Measurements from ENCODE around the gene PLEKHF1.
"Not testable (repeated sequence)": the region's sequence is repeated elsewhere in the genome, so short reads cannot be mapped to it uniquely, and the experiment has no call there.

The PLEKHF1 gene

GRCh38 chr19:29665215-29665825 lies at the start of gene PLEKHF1:
TSS of gene PLEKHF1 (plus strand) at chr19:29665461. CDS start at chr19:29673840, 8,379 bp downstream.
- DNase-seq: peak; percentile 79

GRCh38 chr19:29615891-29616425 lies 49.3 kb upstream of the PLEKHF1 start:
- no peak for DNase-seq

GRCh38 chr19:29616541-29616940 lies 48.7 kb upstream of the PLEKHF1 start:
- no peak for DNase-seq

GRCh38 chr19:29617366-29618266 lies 47.6 kb upstream of the PLEKHF1 start:
- no peak for DNase-seq

- DNase-seq: no peak
Measured at GRCh38 chr19:29618434-29618833, 46.8 kb upstream of the PLEKHF1 start.

GRCh38 chr19:29618871-29619270 lies 46.4 kb upstream of the PLEKHF1 start:
- no peak for DNase-seq

GRCh38 chr19:29620931-29621351 lies 44.3 kb upstream of the PLEKHF1 start:
- DNase-seq: no peak

GRCh38 chr19:29622166-29623070 lies 42.8 kb upstream of the PLEKHF1 start:
- DNase-seq: no peak

GRCh38 chr19:29623726-29624488 lies 41.4 kb upstream of the PLEKHF1 start:
- DNase-seq: no peak

GRCh38 chr19:29624489-29625185 lies 40.6 kb upstream of the PLEKHF1 start:
- no peak for DNase-seq

GRCh38 chr19:29625186-29625651 lies 40.0 kb upstream of the PLEKHF1 start:
- no peak for DNase-seq

GRCh38 chr19:29626386-29626785 lies 38.9 kb upstream of the PLEKHF1 start:
- no peak for DNase-seq

- DNase-seq: not testable (repeated sequence)
Measured at GRCh38 chr19:29626832-29627231, 38.4 kb upstream of the PLEKHF1 start.

- no peak for DNase-seq
Measured at GRCh38 chr19:29628661-29629385, 36.4 kb upstream of the PLEKHF1 start.

GRCh38 chr19:29629836-29630534 lies 35.3 kb upstream of the PLEKHF1 start:
- no peak for DNase-seq

- DNase-seq: peak; percentile 45
Measured at GRCh38 chr19:29630655-29631054, 34.6 kb upstream of the PLEKHF1 start.

- no peak for DNase-seq
Measured at GRCh38 chr19:29631450-29631849, 33.8 kb upstream of the PLEKHF1 start.

- DNase-seq: no peak
Measured at GRCh38 chr19:29634002-29634401, 31.3 kb upstream of the PLEKHF1 start.

- no peak for DNase-seq
Measured at GRCh38 chr19:29634423-29635130, 30.7 kb upstream of the PLEKHF1 start.
